ENCODE results near the gene MGRN1.

- TF ChIP-seq CTCF (IDR thresholded peaks at IDR 0.05; ENCODE audit: borderline replicate concordance, extremely low read depth, low read length, poor library complexity, severe bottlenecking) = no peak
- no peak for TF ChIP-seq EZH2 (IDR thresholded peaks at IDR 0.05; ENCODE audit: borderline replicate concordance, low read depth, low read length, severe bottlenecking)
Measured at GRCh38 chr16:4641306-4641687, 16.7 kb downstream of the MGRN1 start.
